Stimulated activated CD4-positive, alpha-beta T cell treated with anti-CD3 and anti-CD28 coated beads, Interleukin-1b, Interleukin-23, amount 100 ng/mL, for 1 hour (primary cell): ENCODE data around the gene PDE4D.
A peak's percentile ranks its signal among the peaks of the same experiment; 100 is the strongest.

Experiments
- DNase-seq, 2 donors: peaks; one replicate each; pipeline ENCODE4 v3.0.0-alpha.2; 2020; ENCODE audit warnings: low read depth in 2 of 2

Gene PDE4D

GRCh38 chr5:59838989-59839388 is 54.5 kb downstream of the PDE4D start:
- no peak for DNase-seq

- DNase-seq = no peak
Measured at GRCh38 chr5:59838067-59838466, 55.5 kb downstream of the PDE4D start.

GRCh38 chr5:59837071-59837470 is 56.5 kb downstream of the PDE4D start:
- no peak for DNase-seq

GRCh38 chr5:59835800-59836199 is 57.7 kb downstream of the PDE4D start:
- DNase-seq = no peak

GRCh38 chr5:59833448-59833847 is 60.1 kb downstream of the PDE4D start:
- no peak for DNase-seq

GRCh38 chr5:59832577-59833301 is 60.8 kb downstream of the PDE4D start:
- no peak for DNase-seq

- no peak for DNase-seq
Measured at GRCh38 chr5:59831326-59832010, 62.1 kb downstream of the PDE4D start.

GRCh38 chr5:59830536-59831200 is 62.9 kb downstream of the PDE4D start:
- DNase-seq = no peak

- DNase-seq = no peak
Measured at GRCh38 chr5:59829922-59830321, 63.6 kb downstream of the PDE4D start.

GRCh38 chr5:59829386-59829785 is 64.1 kb downstream of the PDE4D start:
- no peak for DNase-seq

GRCh38 chr5:59828623-59829022 is 64.9 kb downstream of the PDE4D start:
- no peak for DNase-seq

GRCh38 chr5:59826996-59827395 is 66.5 kb downstream of the PDE4D start:
- DNase-seq = no peak

- DNase-seq = no peak
Measured at GRCh38 chr5:59823420-59823819, 70.1 kb downstream of the PDE4D start.

GRCh38 chr5:59819806-59820205 is 73.7 kb downstream of the PDE4D start:
- DNase-seq = no peak

- no peak for DNase-seq
Measured at GRCh38 chr5:59817536-59817935, 76.0 kb downstream of the PDE4D start.

- DNase-seq = no peak
Measured at GRCh38 chr5:59816654-59817300, 76.7 kb downstream of the PDE4D start.

- no peak for DNase-seq
Measured at GRCh38 chr5:59814537-59814872, 79.0 kb downstream of the PDE4D start.

- DNase-seq = no peak
Measured at GRCh38 chr5:59813761-59814536, 79.6 kb downstream of the PDE4D start.

- DNase-seq = peak; percentile 7 to 32
Measured at GRCh38 chr5:59810041-59810440, 83.5 kb downstream of the PDE4D start.

GRCh38 chr5:59807806-59808205 is 85.7 kb downstream of the PDE4D start:
- no peak for DNase-seq

- DNase-seq = no peak
Measured at GRCh38 chr5:59800347-59800893, 93.1 kb downstream of the PDE4D start.
